Activated CD8-positive, alpha-beta memory T cell treated with anti-CD3 and anti-CD28 coated beads for 48 hours (primary cell): ENCODE data around the gene TCIRG1.

ENCODE experiments used
- DNase-seq, 3 experiments: peaks; one replicate each; pipeline ENCODE4 v3.0.0-alpha.2; 2020; ENCODE audit warnings: low read depth in 2 of 3, low spot score in 2 of 3

Gene TCIRG1

DNA sequence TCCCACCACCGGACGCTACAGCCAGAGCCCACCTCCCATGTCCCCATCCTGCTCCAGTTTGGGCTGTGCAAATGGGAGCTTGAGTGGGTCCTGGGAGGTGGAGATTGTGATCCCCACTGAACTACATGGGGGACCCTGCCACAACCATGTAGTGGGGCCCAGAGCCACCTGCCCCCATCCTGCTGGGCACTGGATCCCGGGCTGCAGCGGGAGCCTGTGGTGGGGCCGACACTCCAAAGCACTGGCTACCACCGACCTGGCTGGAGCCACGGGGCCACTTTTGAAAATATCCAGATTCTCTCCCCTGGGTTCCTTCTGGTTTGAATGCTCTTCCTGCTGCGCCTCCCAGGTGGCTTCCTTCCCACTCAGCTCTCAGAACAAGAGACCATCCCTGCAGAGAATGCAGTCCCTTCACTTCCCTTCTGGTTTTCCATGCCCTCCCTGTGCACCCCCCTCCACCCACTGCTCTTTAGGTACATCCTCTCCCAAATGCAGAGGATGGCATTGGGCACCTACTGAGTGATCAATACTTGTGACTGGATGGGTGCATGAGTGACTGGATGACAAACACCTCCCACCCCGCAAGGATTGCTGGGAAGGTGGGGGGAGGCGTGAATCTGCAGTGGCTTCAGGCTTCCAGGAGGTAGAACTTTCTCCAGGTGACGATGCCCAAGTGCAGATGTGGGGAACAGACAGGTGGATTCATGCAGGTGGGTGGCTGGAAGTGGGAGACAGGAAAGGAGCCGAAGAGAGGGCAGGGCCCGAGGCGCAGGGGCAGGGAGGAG lies 34.1 kb upstream of the TCIRG1 start:
- no peak for DNase-seq

DNA sequence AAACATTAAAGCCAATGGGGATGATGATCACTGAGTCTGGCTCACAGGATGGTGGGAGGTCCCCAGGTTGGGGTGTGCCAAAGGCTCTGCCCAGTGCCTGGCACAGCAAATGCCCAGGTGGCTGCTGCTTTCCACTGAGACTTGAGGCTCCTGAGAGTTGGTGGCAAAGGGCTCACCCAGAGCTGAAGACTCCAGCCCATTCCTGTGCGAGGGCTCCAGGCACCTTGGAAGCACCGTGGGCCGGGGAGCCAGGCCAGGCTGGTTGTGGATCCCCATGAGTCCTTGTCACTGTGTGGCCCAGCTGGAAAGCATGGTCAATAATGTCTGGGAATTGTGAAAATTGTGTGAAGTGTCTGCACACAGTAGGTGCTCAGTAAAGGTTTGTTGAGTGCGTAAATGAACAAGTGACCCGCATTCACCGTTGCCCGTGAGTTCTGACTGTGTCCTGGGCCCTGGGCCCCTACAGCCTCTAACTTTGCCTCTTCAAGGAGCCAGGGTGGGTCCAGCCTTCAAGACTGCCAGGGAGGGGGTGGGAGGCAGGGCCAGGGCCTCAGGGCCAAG lies 32.1 kb upstream of the TCIRG1 start:
- no peak for DNase-seq

DNA sequence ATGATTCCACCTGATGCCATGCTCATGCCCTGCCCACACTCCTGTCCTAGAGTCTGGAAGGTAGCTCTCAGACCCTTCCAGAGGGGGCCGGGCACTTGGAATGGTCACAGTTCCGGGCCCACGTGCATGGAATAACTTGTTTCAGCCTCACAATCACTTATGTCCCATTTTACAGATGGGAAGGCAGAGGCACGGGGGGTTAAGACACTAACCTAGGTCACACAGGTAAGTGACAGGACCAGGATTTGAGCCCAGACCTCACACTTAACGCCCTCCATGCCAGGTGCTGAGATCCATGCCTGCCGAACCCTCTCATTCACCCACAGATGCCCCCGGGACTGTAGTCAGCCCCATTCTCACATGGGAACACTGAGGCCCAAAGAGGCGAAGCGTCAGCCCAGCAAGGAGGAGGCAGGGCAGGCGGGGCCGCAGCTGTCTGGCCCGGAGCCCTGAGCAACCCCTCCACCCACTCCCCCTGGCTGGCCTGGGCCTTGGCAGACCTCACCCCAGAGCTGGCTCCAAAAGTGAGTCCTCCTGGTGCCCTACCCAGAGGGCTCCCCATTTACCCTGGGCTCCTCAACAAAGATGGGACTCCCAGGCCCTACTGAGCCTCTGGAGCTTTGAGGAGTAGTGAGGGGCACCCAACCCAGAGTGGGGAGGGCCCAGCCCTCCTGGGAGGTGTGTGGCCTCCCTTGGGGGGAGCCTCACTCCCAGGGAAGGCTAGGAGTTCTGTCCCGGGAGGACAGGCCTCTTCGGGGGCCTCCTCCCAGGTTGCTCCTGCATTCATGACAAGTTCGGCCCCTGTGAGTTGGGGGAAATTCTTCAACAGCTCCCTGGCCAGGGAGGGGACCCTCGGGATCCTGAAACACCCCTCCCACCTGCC lies 31.1 kb upstream of the TCIRG1 start:
- no peak for DNase-seq

DNA sequence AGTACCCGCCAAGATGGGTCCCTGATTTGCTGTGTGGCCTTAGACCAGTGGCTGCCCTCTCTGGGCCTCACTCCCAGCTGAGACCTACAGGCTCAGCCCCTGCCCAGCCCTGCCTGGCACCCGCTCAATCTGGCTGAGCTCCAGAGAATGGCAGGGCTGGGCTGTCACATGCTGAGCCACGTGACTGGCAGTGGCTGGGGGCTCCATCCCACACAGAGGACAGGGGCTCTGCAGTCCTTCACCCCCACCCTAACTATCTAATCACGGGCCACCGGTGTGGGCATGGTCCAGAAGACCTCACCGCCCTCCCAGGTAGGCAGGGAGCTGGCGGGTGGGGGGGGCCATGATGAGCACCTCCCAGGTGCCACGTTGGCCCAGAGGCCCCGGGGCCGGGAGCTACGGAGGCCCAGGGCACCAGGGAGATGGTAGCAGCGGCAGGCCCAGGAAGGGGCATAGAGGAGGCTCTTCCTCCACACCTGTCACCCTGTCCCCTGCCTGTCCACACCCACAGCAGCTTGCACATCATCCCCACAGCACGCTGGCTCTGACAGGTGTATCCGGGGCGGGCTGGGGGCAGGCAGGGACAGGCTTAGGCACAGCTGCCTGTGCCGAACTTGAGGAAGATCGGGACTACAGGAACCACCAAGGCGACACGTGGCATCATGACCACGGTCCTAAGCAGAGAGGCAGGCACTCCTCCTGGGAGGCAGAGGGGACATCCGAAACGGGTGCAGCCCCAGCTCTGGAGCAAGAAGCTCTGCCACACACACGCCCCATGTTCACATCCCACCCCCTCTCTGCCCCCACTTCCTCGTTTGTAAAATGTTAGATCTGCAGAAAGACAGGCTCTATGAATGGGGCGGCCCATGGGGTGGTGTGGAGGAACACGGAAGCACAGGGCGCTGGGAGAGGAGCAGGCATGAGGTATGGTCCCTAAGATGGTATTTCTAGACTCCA lies 30.2 kb upstream of the TCIRG1 start:
- DNase-seq, result no peak

DNA sequence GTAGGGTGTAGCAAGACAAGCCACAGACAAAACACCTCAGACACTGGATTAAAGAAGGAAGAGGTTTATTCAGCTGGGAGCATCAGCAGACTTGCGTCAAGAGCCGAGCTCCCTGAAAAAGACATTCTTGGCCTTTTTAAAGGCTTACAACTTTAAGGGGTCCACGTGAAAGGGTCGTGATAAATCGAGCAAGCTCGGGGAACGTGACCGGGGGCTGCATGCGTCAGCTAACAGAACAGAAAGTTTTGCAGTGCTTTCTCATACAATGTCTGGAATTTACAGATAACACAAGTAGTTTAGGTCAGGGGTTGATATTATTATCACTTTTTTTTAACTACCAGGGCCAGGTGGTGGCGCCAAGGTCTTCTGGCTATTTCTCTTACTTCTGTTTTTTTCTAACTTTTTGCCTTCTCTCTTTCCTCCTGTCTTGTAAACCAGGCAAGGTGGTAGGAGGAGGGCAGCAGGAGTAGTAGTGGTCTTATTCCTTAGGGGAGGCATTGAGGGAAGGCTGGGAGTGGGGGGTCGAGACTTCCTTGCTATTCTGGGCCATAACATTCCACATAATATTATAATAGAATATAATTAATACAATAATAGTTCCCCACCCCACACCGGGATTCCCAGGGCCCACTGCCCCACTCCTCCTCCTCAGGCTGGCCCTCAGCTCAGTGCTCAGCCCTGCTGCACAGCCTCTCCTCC lies 29.3 kb upstream of the TCIRG1 start:
- no peak for DNase-seq

DNA sequence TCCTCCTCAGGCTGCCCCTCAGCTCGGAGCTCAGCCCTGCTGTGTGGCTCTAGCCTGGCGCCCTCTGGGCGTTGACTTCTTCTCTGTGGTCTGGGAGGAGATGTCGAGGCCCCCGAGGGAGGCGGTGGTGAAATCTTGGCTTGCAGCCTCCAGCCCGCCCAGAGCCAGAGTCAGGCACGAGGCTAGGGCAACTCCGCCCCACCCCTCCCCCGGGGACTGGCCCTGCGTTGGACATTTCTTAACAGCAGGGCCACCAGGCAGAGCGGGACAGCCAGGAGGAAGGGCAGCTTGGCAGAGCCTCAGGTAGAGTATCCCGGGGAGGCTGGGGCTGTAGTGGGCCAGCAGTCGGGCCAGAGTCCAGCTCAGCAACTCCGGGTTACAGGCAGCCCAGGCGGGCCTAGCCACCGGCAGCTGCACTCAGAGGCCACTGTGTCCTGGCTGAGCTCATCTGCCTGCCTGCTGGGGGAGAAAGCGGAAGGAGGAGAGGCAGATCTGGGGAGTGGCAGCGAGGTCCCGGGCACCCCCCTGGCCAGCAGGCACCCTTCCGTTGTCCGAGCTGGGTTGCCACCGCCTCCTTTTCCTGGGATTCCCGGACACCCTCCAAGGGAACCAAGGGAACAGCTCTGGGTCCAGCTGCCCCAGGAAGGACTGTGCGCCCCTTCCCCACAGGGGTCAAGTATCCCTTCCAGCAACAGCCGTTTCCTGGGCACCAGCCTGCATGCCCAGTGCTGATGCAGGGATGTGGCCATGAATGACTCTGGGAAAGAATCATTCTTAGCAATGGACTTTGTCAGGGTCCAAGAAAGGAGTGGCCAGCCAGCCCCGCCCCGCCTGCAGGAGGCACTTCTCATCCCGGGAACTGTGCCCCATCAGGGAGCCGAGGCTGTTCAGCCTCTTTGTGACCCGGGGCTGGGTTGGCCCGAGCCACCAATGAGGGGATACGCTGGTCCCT lies 28.5 kb upstream of the TCIRG1 start, which contains the start of gene ALDH3B1:
Gene ALDH3B1, plus strand, starts transcription at position 238 of the 952 bp plus-strand sequence. CDS start 4,971 bp downstream, outside the sequence.
- no peak for DNase-seq

DNA sequence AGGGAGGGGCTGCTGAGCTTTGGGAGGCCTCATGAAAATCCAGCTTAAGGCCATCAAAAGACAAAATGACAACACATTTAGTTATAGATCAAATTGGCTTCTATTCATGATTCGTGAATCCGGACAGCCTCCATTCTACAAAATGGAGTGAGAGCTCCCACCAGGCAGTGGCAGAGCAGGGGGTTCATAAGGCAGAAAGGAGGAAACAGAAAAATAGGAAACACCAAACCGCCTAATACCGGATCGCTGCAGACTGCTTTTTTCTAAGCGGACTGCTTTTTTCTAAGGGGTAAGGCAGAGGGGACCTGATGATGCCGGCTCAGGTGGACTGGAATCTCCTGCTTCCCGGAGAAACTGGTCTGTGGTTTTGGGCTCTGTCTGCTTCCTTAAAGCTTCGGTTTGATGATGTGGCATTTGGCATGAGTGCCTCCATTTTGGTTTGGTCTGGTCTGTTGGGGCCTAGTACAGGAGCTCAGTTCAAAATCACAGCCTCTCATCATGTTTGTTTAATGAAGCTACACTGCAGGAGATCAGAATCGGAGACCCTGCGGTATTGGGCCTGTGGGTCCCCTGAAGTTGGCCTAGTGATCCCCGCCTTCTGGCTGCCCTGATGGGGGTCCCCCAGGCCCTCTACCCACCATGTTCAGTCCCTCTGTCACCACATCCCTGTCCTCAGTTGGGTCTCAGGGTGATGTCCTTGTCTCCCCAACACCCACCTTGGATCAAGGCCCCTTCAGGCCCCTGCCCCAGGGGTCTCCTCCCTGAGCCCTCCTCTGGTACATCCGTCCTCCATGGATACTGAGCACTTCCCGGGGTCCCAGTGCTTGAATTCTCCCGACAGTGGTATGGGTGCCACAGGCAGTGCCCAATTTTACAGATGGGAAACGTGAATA lies 27.5 kb upstream of the TCIRG1 start:
- DNase-seq, result no peak

DNA sequence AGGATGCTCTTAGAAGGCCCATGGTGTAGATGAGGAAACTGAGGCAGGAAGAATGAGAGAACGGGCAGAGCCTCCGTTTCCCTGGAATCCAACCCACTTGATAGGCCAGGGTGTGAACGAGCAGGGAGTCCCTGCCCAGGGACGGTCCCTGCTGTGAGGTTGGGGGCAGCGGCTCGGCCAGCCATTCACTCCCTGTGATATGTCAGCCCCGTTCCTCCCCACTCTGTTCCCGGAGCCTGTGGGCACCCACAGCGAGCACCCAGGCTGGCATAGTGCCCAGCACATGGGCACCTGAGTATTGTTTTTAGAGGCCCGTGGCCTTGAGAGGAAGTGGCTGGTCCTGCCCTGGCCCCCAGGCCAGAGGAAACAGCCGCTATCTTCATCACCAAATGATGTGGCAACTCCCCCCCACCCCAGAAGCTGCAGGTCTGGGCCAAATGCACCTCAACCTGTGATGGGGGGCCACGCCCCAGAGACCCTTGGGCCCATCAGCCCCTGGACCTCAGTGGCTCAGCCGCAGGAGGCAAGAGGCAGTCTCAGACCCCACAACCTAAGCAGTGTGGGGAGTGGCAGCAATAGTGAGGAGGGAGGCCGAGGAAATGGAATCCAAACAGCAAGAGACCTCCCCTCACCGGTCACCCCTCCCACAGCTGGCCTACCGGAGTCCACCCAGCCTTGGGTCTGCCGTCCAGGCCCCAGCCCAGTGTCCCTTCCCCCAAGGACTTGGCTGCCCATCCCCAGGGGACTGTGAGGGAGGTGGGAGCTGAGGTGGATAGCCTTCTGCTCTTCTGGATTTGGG lies 26.6 kb upstream of the TCIRG1 start:
- no peak for DNase-seq

DNA sequence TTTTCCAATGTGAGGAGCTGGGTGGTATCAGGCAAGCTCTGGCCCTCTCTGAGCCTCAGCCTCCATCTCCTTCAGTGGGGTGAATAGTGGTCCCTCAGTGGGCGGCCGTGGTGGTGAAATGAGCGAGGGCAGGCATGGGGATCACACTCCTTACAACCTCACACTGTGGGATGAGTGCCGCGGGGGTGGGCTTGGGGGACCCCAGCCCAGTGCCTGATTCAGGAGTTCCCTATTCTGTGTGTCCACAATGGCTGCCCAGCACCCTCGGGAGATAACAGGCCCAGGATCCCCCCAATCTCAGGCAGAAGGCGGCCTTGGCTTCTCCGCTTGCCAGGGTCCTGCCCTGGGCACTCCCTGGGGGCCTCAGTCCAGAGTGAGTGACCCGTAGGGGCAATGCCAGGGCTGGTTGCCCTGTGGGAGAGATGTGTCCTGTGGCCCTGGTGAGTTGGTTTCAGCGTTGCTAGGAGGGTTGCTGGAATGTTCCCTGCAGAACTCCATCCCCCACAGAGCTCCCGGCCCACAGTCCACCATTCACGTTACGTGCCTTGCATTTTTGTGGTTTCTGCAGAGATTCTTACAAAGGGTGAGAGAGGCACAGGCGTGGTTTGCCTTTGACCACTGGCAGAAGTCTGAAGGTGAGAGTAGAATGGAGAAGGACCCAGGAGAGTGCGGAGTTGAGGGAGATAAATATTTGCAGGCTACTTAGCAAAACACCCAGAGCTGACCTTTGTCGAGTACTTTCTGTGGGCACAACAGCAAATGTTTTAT lies 25.8 kb upstream of the TCIRG1 start:
- no peak for DNase-seq

DNA sequence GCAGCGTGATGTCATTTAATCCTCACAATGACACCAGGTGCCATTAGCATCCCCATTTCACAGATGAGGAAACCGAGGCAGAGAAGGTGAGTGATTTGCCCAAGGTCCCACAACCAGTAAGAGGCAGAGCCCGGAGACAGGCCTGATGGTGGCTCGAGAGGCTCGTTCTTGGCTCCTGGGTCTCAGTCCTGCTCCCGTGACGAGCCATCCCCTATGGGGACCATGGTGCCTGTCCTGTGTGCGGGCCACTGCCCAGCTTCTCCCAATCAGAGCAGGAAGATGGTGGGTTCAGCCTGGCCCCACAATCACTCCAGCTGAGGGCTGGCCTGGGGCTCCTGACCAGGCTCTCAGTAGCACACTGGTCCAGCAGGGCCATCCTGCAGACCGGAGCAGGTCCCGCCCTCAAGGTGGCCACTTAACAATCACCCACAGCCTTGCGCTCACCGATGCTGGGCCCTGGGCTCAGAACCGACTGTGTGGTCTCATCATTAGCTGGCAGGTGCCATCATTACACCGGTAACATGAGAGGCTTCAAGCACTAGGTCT lies 25.1 kb upstream of the TCIRG1 start:
- DNase-seq, result no peak

DNA sequence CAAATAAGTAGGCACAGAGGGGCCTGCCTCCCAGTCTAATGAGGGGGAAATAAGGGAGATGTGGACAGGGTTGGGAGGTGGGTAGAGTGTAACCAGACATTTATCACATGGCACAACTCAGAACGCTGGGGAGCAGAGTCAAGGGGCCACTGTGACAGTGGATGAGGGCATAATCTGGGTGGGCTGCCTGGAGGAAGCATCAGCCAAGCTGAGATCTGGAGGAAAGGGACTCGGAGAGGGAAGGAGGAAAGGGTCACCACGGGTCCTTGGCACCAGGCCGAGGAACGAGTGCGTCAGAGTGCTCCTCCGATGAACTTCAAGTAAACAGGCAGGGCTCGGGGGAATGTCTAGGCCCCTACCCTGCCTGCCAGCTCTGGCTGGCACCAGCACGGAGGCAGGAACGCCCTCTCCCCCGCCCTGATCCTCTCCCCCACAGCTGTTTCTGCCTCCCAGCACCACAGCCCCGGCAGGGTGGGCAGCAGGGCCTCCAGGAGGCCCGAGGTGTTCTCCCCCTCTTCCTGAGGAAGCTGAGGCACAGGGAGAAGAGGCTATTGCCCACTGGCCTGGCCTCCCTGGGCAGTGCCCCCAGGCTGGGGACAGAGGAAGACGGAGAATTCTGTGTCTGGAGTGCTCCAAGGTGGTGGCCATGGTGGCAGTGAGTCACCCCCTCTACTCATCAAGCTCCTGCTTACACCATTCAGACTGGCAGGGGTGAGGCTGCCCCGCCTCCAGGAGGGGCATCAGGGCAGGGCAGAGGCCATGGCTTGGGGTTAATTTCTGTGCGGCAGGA lies 24.5 kb upstream of the TCIRG1 start:
- no peak for DNase-seq

DNA sequence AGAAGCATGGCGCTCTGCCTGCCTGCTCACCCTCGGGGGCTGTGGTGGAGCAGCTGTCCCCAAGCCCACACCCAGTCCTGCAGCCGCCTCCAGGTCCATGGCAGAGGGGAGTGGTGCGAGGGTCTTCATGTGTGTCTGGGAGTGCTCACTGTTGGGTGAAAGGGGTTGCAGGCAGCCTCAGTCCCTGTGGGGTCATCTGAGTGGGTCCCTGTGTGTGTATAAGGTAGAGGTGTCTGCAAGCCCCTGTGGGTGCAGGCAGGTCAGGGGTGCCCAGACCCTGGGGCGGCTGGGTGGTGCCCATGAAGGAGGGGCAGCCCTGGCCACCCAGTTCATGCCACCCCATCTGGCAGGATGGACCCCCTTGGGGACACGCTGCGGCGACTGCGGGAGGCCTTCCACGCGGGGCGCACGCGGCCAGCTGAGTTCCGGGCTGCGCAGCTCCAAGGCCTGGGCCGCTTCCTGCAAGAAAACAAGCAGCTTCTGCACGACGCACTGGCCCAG lies 23.8 kb upstream of the TCIRG1 start:
- DNase-seq, result no peak

DNA sequence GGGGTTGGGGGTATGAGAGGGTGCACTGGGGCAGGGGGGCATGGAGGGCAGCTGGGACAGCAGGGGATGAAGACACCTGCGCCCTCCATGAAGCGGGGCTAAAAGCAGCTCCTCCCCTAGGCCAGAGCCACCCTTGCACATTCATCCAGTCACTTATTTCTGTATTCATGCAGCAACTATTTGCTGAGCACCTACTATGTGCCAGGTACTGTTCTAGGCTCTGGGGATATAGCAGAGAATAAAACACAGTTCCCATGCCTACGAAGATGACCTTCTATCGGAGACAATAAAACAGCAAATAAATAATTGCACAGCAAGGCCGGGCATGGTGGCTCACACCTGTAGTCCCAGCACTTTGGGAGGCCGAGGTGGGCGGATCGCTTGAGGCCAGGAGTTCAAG lies 23.4 kb upstream of the TCIRG1 start:
- DNase-seq, result no peak

DNA sequence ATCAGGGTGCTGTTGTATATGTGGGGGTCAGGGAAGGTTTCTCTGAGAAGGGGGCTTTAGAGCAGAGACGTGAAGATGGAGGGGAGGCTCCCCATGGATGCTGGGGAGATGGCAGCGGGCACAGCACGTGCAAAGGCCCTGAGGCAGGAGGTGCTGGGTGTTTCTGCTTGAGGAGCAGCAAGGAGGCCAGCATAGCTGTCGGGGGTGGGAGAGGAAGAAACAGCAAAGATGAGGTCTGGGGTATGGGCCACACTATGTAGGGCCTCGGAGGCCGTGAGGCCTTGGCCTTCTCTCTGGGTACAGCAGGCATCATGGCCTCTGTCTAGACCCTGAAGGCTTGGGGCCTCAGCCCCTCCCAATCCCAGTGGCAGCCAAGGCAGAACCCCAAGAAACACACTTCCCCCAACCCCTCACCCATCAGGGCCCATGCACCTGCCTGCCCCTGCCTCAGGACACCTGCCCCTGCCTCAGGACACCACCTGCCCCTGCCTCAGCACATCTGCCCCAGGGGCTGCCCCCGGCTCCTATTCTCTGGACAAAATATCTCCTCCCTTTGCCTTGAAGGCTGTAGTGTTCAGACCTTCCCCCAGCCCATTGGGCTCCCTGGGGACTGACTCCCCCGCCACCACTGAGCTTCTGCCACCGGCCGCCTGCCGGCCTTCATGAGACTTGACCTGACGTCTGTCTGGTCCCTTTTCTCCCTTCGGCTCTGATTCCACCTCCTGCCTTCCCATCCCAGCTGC lies 22.5 kb upstream of the TCIRG1 start:
- DNase-seq, result no peak
